Prostate gland (tissue), 2 donors: Measurements from ENCODE around the gene AAR2. TPM values are rescaled to one million over a fixed set of nuclear protein-coding genes. Genes with fewer than 3 reads are reported as not detected.
A peak's percentile ranks its signal among the peaks of the same experiment; 100 is the strongest.

ENCODE experiments used
- DNase-seq: peaks from one replicate; pipeline ENCODE4 v3.0.0-alpha.2; 2019; ENCODE audit warnings: low spot score
- H3K27ac ChIP-seq, 2 donors: fragments of 200-600 bp; sonication (generic); 2 replicates each; pipeline ENCODE4 v1.5.1; 2017 to 2019
- H3K27me3 ChIP-seq: fragments of 200-600 bp; sonication (generic); replicated peaks from 2 replicates; pipeline ENCODE4 v1.5.1; 2019; ENCODE audit not compliant: insufficient read depth
- H3K36me3 ChIP-seq, 2 donors: fragments of 200-600 bp; sonication (generic); 1 replicate in 1 of 2; 2 replicates in 1 of 2; pipeline versions ENCODE4 v1.5.1 to v1.8.1; 2017 to 2019
- H3K4me1 ChIP-seq: fragments of 200-600 bp; sonication (generic); replicated peaks from 2 replicates; pipeline ENCODE4 v1.5.1; 2019
- H3K4me3 ChIP-seq, 2 donors: fragments of 200-600 bp; sonication (generic); 2 replicates each; pipeline ENCODE4 v1.5.1; 2017 to 2019
- H3K9me3 ChIP-seq: fragments of 200-600 bp; sonication (generic); 2 replicates; pipeline ENCODE4 v1.5.1; 2017
- POLR2A ChIP-seq: fragments of 450-650 bp; IDR thresholded peaks from one replicate; pipeline ENCODE4 v1.6.1; 2016; ENCODE audit warnings: antibody characterized with exemption, mild to moderate bottlenecking
- POLR2AphosphoS5 ChIP-seq: sonication (generic); formaldehyde crosslinking; IDR thresholded peaks from one replicate; pipeline ENCODE4 v1.6.1; 2017; ENCODE audit warnings: antibody characterized with exemption
- WGBS: methylation state at CpG from one replicate; pipeline ENCODE4 v1.1.5; 2018; 5-methylcytosine and 5-hydroxymethylcytosine counted together
- intact Hi-C: fragments of 100-400 bp; cut with DNase I; formaldehyde crosslinking; loops from one replicate; pipeline ENCODE4 v1.14.2; 2022
- total RNA-seq, 2 donors: library from RNA; depleted of rRNA; stranded (reverse); fragments of >200 nt; gene quantifications; one replicate each; pipeline ENCODE4 v1.1.0, GENCODE V29; 2016
- TF ChIP-seq, protein P1 (sequence below), 4 experiments: fragments of 200-600 bp in 2 of 4; fragments of 450-650 bp in 2 of 4; sonication (generic) in 2 of 4; IDR thresholded peaks; 1 replicate in 3 of 4; 2 replicates in 1 of 4; pipeline ENCODE4 v1.5.1; 2016 to 2019; ENCODE audit warnings: antibody characterized with exemption in 4 of 4, mild to moderate bottlenecking in 2 of 4, moderate library complexity in 2 of 4

The AAR2 gene
- total RNA-seq, 2 donors from 2014 or later, result 34.7 to 44.6 TPM

DNA sequence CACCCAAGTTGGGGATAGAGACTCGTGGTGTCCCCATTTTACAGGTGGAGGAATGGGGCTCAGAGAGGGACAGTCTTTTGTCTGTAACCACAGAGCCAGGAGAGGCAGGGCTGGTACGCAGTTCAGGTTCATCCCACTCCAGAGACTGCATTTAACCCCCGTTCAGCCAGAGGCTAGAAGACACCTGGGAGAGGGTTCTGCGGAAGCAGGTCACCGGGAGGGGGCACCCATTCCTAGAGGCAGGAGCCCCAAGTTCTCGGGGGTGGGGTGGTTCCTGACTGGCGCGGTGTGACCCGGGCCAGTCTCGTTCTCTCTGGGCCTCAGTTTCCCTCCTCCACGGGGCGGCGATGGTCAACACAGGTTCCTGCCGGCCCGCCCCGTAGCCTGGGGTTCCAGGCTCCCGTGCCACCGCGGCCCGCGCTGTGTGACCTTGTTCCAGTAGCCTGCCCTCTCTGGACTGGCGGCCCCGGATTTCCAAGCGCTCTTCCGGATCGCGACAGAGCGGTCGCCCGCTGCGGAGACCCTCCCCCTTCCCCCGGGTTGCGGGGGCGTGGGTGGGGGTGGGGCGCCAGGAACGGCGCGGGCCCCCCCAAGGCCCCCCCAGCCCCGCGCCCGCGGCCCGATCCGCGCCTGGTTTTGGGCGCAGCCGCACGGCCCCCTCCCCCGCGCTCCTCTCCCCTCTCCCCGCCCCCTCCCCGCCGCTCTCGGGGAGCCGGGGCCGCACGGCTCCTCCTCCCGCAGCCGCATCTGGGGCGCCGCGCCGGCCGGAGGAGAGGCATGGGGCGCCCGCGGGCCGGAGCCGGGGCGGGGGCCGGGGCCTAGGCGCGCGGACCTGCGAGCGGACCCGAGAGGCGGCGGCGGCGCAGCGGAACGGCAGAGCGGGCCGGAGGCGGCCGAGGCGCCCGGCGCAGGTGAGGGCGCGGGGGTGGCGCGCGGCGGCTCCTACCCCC, 69.6 kb downstream of the AAR2 start, which contains the start of gene DLGAP4:
Gene DLGAP4, plus strand, starts transcription at position 738 of the 950 bp plus-strand sequence. CDS start 125,379 bp downstream, outside the sequence.
- intact Hi-C loops, result no loop called here
- H3K4me1 ChIP-seq, result peaks cover 5% of the 10 kb centered on the region
- TF ChIP-seq POLR2A (no peak), POLR2AphosphoS5 (no peak)
- TF ChIP-seq, protein P1, sequence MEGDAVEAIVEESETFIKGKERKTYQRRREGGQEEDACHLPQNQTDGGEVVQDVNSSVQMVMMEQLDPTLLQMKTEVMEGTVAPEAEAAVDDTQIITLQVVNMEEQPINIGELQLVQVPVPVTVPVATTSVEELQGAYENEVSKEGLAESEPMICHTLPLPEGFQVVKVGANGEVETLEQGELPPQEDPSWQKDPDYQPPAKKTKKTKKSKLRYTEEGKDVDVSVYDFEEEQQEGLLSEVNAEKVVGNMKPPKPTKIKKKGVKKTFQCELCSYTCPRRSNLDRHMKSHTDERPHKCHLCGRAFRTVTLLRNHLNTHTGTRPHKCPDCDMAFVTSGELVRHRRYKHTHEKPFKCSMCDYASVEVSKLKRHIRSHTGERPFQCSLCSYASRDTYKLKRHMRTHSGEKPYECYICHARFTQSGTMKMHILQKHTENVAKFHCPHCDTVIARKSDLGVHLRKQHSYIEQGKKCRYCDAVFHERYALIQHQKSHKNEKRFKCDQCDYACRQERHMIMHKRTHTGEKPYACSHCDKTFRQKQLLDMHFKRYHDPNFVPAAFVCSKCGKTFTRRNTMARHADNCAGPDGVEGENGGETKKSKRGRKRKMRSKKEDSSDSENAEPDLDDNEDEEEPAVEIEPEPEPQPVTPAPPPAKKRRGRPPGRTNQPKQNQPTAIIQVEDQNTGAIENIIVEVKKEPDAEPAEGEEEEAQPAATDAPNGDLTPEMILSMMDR (IDR thresholded peaks at IDR 0.05), result no peak
- no peaks in the 10 kb centered on the region for H3K9me3 ChIP-seq
- H3K27ac ChIP-seq, result no peak within 1 kb of the TSS
- no peak for DNase-seq
- H3K27me3 ChIP-seq, result peaks cover 4% of the 10 kb centered on the region
- no peaks in the 10 kb centered on the region for H3K36me3 ChIP-seq
- peak within 1 kb of the TSS; percentile 22 to 42 for H3K4me3 ChIP-seq
- WGBS, result 4% methylated on average over 36 of the region's 96 CpGs

Other genes with a start within 250 kb of the AAR2 start
- 10 to 100 TPM; 27.7 to 91.1 TPM for gene EPB41L1, start 81.7 kb upstream of the AAR2 start, total RNA-seq
- 100 to 1,000 TPM in 1 of 2 donors, 10 to 100 TPM in 1; 38.0 to 104 TPM for gene DLGAP4, start 69.9 kb downstream of the AAR2 start, total RNA-seq